GM18858 (cell line): ENCODE measurements around the gene LYZL1.
"Not testable (repeated sequence)": the region's sequence is repeated elsewhere in the genome, so short reads cannot be mapped to it uniquely, and the experiment has no call there.

Experiments
- ATAC-seq: cut with Tn5 transposase; IDR thresholded peaks from one replicate; pipeline ENCODE4 v1.9.1; 2021; ENCODE audit not compliant: unreplicated experiment

Gene LYZL1

DNA sequence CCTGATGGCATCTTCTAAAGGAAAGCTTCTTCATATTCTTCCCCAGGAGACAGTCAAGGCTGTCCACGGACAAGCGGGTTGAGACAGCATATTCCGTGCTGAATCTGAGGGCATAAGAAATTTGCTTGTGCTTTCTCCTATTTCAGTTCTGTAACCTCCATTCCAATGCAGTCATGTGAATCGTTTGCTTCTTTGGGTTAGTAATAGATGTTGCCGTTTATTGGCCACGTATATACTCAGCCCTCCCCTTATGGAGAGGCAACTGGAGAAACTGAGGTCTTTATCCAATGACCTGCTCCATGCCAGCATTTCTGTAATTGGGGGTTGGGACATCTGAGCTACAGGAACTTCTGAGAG lies 38.9 kb downstream of the LYZL1 start:
- no peak for ATAC-seq

DNA sequence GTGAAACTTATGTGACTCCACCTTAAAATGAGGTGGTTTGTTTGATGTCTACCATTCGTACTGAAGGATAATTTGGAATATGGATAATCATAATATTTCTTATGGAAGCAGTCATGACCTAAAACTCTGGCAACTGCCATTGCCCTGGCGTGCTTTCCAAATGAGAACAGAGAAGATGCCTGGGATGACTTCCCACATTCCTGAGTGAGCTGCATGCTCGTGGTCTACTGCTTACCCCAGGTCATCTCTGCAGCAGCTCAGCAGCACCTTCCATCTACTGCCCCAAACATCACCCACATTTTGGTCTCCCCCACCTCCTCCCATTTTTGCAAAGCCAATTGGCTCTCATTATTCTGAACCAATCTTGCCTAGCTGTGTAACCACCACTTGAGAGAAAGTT lies 40.1 kb downstream of the LYZL1 start:
- no peak for ATAC-seq

GRCh38 chr10:29329420-29329819 lies 40.5 kb downstream of the LYZL1 start:
- ATAC-seq = no peak

GRCh38 chr10:29332061-29332760 lies 43.3 kb downstream of the LYZL1 start:
- no peak for ATAC-seq

DNA sequence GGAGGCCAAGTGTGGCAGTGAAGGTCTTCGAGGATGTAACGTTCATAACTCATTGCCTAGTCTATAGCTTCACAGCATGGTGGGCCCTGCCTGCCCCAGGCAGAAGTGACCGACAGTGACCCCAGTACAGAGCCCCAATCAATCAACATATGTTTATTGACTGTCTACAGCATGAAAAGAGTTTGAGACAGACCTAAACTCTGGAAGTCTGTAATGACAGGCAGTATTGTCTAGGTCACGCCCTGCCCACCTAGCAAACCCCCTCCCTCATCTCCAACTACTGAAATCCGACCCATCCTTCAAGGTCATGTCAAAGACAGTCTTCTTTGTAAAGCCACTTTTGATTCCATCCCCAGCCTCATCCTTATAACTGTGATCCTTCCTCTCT lies 43.9 kb downstream of the LYZL1 start:
- no peak for ATAC-seq

DNA sequence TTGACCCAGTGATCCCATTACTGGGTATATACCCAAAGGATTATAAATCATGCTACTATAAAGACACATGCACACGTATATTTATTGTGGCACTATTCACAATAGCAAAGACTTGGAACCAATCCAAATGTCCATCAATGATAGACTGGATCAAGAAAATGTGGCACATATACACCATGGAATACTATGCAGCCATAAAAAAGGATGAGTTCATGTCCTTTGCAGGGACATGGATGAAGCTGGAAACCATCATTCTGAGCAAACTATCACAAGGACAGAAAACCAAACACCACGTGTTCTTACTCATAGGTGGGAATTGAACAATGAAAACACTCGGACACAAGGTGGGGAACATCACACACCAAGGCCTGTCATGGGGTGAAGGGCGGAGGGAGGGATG lies 48.7 kb downstream of the LYZL1 start:
- ATAC-seq = not testable (repeated sequence)

DNA sequence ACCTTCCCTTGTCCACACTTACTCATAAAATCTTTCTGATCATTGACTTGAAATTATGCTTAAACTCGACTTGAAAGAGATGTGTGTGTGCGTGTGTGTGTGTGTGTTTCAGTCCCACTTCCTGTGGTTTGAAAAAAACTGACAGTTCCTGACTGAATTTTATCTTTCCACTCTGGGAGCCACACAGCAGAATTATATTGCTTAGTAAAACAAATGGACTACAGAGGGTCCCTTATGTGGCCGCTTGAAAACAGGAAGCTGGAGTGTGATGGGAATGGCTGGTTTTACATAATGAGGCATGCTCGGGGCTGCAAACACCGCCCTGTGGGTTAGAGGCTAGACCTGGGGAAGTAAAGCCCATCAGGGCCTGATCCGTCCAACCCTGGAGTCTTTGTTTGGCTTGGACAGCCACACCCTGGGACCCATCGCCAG lies 54.8 kb downstream of the LYZL1 start:
- no peak for ATAC-seq

GRCh38 chr10:29344073-29344820 lies 55.4 kb downstream of the LYZL1 start:
- no peak for ATAC-seq

GRCh38 chr10:29345144-29345909 lies 56.5 kb downstream of the LYZL1 start:
- no peak for ATAC-seq

DNA sequence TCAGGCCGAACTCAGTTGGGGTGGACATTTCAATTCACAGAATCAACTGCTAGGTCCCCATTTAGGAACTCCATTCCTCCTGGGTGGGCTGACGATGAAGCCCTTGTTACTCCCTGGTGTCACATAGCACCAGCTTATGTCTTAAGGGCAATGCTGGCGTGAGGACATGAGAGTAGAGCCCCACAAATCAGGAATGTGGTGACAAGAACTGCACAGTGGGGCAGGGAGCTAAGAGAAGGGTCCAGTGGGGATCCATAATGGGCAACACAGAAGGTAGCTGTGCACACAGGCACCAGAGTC lies 57.0 kb downstream of the LYZL1 start:
- no peak for ATAC-seq

- no peak for ATAC-seq
Observed at GRCh38 chr10:29346296-29347001, 57.6 kb downstream of the LYZL1 start.

- ATAC-seq = no peak
Observed at GRCh38 chr10:29348836-29349235, 60.0 kb downstream of the LYZL1 start.

- ATAC-seq = no peak
Observed at GRCh38 chr10:29353305-29353704, 64.4 kb downstream of the LYZL1 start.

GRCh38 chr10:29353887-29354561 lies 65.2 kb downstream of the LYZL1 start:
- no peak for ATAC-seq

DNA sequence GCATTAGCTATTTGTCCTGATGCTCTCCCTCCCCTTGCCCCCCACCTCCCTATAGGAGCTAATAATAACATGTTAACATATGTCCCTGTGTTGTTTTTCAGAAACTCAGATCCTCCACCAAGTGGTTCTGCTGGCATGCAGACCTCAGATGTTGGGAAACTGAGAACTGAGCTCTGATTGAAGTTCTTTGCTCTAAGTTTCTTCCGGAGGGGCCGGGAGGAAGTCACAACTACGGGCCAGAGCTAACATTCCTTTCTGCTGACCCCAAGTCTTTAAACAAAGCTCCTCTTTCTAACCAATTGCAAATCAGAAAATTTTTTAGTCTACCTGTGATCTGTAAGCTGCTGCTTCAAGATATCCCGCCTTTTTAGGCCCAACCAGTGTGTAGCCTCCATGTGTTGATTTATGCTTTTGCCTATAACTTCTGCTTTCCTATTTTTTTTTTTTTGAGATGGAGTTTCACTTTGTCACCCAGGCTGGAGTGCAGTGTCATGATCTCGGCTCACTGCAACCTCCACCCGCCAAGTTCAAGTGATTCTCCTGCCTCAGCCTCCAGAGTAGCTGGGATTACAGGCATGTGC lies 66.6 kb downstream of the LYZL1 start:
- no peak for ATAC-seq

- no peak for ATAC-seq
Observed at GRCh38 chr10:29356931-29357330, 68.1 kb downstream of the LYZL1 start.

DNA sequence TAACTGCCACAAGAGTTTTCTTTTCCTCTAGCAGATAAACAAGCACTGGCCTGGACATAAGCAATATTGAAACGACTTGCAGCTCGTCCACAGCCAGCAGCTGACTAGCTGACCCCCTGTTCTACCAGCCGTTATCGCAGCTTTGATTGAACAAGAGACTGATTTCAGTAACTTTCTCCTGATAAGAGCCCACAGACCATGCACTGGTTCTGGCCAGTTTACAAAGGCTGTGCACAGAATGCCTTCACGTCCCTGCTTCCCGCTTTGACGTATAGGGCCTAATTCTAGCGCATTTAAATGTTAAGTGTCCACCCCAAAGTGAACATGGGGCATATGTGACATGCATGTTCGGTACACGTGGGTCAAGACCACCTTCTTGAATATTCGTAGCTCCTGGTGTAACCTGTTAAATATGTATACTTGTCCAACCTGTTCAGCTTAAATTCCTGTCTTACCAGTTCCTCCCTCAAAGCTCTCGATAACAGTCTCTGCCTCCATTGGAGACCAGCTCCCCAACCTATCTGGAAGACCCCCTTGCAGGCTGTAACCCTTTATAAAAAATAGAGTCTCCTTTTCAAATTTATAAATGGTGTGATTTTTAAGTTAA lies 69.2 kb downstream of the LYZL1 start:
- ATAC-seq = no peak

DNA sequence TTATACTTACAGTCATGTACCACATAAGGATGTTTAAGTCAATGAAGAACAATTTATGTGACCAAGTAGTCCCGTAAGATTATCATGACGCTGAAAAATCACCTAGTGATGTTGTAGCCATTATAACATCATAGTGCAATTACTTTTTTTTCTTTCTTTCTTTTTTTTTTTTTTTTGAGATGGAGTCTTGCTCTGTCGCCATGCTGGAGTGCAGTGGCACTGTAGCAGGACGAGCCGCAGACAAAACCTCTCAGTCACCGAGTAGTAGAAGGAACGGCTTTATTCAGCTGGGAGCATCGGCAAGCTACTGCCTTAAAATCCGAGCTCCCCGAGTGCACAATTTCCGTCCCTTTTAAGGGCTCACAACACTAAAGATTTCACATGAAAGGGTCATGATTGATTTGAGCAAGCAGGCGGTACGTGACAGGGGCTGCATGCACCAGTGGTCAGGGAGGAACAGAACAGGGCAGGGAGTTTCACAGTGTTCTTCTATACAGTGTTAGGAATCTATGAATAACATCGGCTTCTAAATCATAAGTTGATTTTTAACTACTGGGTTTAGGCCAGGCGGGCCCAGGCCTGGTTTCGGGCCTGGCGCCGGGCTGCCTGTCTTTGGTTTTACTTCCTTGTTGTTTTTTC lies 71.5 kb downstream of the LYZL1 start:
- ATAC-seq = not testable (repeated sequence)
